NK-92 (cell line): ENCODE results near the gene MED9.
"Not testable (repeated sequence)": the region's sequence is repeated elsewhere in the genome, so short reads cannot be mapped to it uniquely, and the experiment has no call there.

Experiments used
- DNase-seq: peaks from one replicate; lab custom pipeline; 2025; ENCODE audit not compliant: unreplicated experiment; lab: John Stamatoyannopoulos, UW

Gene MED9

GRCh38 chr17:17454700-17455099 lies 22.1 kb upstream of the MED9 start:
- DNase-seq = not testable (repeated sequence)

- no peak for DNase-seq
Measured at GRCh38 chr17:17455173-17455572, 21.6 kb upstream of the MED9 start.

GRCh38 chr17:17456251-17456650 lies 20.5 kb upstream of the MED9 start:
- no peak for DNase-seq

- no peak for DNase-seq
Measured at GRCh38 chr17:17457680-17458079, 19.1 kb upstream of the MED9 start.

GRCh38 chr17:17460038-17460437 lies 16.8 kb upstream of the MED9 start:
- DNase-seq = no peak

- DNase-seq = no peak
Measured at GRCh38 chr17:17462048-17462824, 14.6 kb upstream of the MED9 start.

GRCh38 chr17:17463821-17464220 lies 13.0 kb upstream of the MED9 start:
- DNase-seq = no peak

- not testable (repeated sequence) for DNase-seq
Measured at GRCh38 chr17:17465878-17466277, 10.9 kb upstream of the MED9 start.

- DNase-seq = no peak
Measured at GRCh38 chr17:17466511-17466910, 10.3 kb upstream of the MED9 start.

GRCh38 chr17:17467016-17467415 lies 9.8 kb upstream of the MED9 start:
- no peak for DNase-seq

- DNase-seq = no peak
Measured at GRCh38 chr17:17467720-17468119, 9.1 kb upstream of the MED9 start.

- DNase-seq = no peak
Measured at GRCh38 chr17:17468217-17469010, 8.4 kb upstream of the MED9 start.

- no peak for DNase-seq
Measured at GRCh38 chr17:17469358-17469757, 7.4 kb upstream of the MED9 start.

- no peak for DNase-seq
Measured at GRCh38 chr17:17469996-17470395, 6.8 kb upstream of the MED9 start.

GRCh38 chr17:17472333-17472920 lies 4.4 kb upstream of the MED9 start:
- no peak for DNase-seq

- no peak for DNase-seq
Measured at GRCh38 chr17:17474341-17474740, 2.5 kb upstream of the MED9 start.

GRCh38 chr17:17479209-17479608 lies 2.4 kb downstream of the MED9 start:
- no peak for DNase-seq

- DNase-seq = no peak
Measured at GRCh38 chr17:17480593-17481148, 3.9 kb downstream of the MED9 start.

- no peak for DNase-seq
Measured at GRCh38 chr17:17481860-17482259, 5.1 kb downstream of the MED9 start.

- no peak for DNase-seq
Measured at GRCh38 chr17:17484451-17484899, 7.7 kb downstream of the MED9 start.

GRCh38 chr17:17485420-17485819 lies 8.6 kb downstream of the MED9 start:
- no peak for DNase-seq

- DNase-seq = not testable (repeated sequence)
Measured at GRCh38 chr17:17486416-17486815, 9.6 kb downstream of the MED9 start.
